CD14-positive monocyte (primary cell): ENCODE data around the gene SNX12. TPM values are rescaled to one million over a fixed set of nuclear protein-coding genes. Genes with fewer than 3 reads are reported as not detected.
"Not testable (repeated sequence)": the region's sequence is repeated elsewhere in the genome, so short reads cannot be mapped to it uniquely, and the experiment has no call there.

ENCODE experiments used
- DNase-seq, 3 donors: peaks; one replicate each; pipeline ENCODE4 v3.0.0-alpha.2; 2011 to 2022
- H2AFZ ChIP-seq: 2 replicates; pipeline ENCODE4 v1.6.0; 2012; ENCODE audit warnings: mild to moderate bottlenecking, low read depth, low read length, inconsistent platforms; ENCODE audit not compliant: insufficient read depth, poor library complexity, severe bottlenecking
- H3K27ac ChIP-seq, 2 donors: 1 replicate in 1 of 2; 2 replicates in 1 of 2; pipeline ENCODE4 v1.5.1; 2012 to 2013; ENCODE audit warnings: low read length in 2 of 2, control low read depth in 1 of 2, inconsistent platforms in 1 of 2, low read depth in 1 of 2, mild to moderate bottlenecking in 1 of 2
- H3K27me3 ChIP-seq, 2 donors: one replicate each; pipeline versions ENCODE4 v1.6.0 to v1.6.1; 2011 to 2013; ENCODE audit warnings: low read length in 2 of 2; ENCODE audit not compliant: control insufficient read depth in 2 of 2, insufficient read depth in 2 of 2
- H3K36me3 ChIP-seq, 2 donors: replicated peaks in 1 of 2; 1 replicate in 1 of 2; 2 replicates in 1 of 2; pipeline versions ENCODE4 v1.5.1 to v1.6.1; 2012 to 2013; ENCODE audit warnings: low read length in 2 of 2, control low read depth in 1 of 2, inconsistent platforms in 1 of 2, mild to moderate bottlenecking in 1 of 2; ENCODE audit not compliant: insufficient read depth in 2 of 2, control insufficient read depth in 1 of 2
- H3K4me1 ChIP-seq, 2 donors: 1 replicate in 1 of 2; 2 replicates in 1 of 2; pipeline versions ENCODE4 v1.5.1 to v1.6.1; 2012 to 2013; ENCODE audit warnings: low read length in 2 of 2, control low read depth in 1 of 2, inconsistent platforms in 1 of 2, mild to moderate bottlenecking in 1 of 2, moderate library complexity in 1 of 2; ENCODE audit not compliant: insufficient read depth in 2 of 2, control insufficient read depth in 1 of 2
- H3K4me2 ChIP-seq: replicated peaks from 2 replicates; pipeline ENCODE3; 2012; ENCODE audit warnings: low read length, moderate library complexity, mild to moderate bottlenecking; ENCODE audit not compliant: poor library complexity, severe bottlenecking; ENCODE audit errors: extremely low read depth
- H3K4me3 ChIP-seq, 3 experiments: fragments of 200-600 bp in 1 of 3; sonication (generic) in 1 of 3; replicated peaks in 1 of 3; 1 replicate in 2 of 3; 2 replicates in 1 of 3; pipeline ENCODE4 v1.5.1; 2011 to 2013; ENCODE audit warnings: low read length in 3 of 3, mild to moderate bottlenecking in 3 of 3, control low read depth in 2 of 3, low read depth in 2 of 3, inconsistent platforms in 1 of 3, moderate library complexity in 1 of 3
- H3K79me2 ChIP-seq: 2 replicates; pipeline ENCODE4 v1.6.0; 2012; ENCODE audit warnings: mild to moderate bottlenecking, control low read depth, inconsistent platforms, low read length, moderate library complexity; ENCODE audit not compliant: insufficient read depth
- H3K9ac ChIP-seq: 2 replicates; pipeline ENCODE4 v1.6.0; 2017; ENCODE audit warnings: low read length, mild to moderate bottlenecking; ENCODE audit not compliant: insufficient read depth, poor library complexity, severe bottlenecking
- H3K9me3 ChIP-seq, 2 donors: replicated peaks in 1 of 2; 1 replicate in 1 of 2; 2 replicates in 1 of 2; pipeline versions ENCODE4 v1.5.1 to v1.6.1; 2012 to 2013; ENCODE audit warnings: low read length in 2 of 2, control low read depth in 1 of 2; ENCODE audit not compliant: control insufficient read depth in 1 of 2, insufficient read depth in 1 of 2
- H4K20me1 ChIP-seq: 2 replicates; pipeline ENCODE4 v1.6.0; 2012; ENCODE audit warnings: mild to moderate bottlenecking, low read length, control low read depth, moderate library complexity; ENCODE audit not compliant: insufficient read depth
- H3K27ac Mint-ChIP-seq, 7 donors: one replicate each; pipeline ENCODE4 v1.8.0; 2020; ENCODE audit warnings: mild to moderate bottlenecking in 7 of 7, mixed read lengths in 7 of 7, moderate library complexity in 6 of 7, inconsistent platforms in 2 of 7
- H3K27me3 Mint-ChIP-seq, 3 donors: one replicate each; pipeline ENCODE4 v1.8.0; 2021 to 2022; ENCODE audit warnings: low read depth in 3 of 3, mild to moderate bottlenecking in 3 of 3, mixed read lengths in 3 of 3, moderate library complexity in 3 of 3, inconsistent platforms in 1 of 3
- H3K36me3 Mint-ChIP-seq, 2 donors: one replicate each; pipeline ENCODE4 v1.8.0; 2020; ENCODE audit warnings: mixed read lengths in 2 of 2, inconsistent platforms in 1 of 2, mild to moderate bottlenecking in 1 of 2
- H3K4me1 Mint-ChIP-seq: one replicate; pipeline ENCODE4 v1.8.0; 2020; ENCODE audit warnings: mild to moderate bottlenecking, mixed read lengths
- H3K4me3 Mint-ChIP-seq, 2 donors: one replicate each; pipeline ENCODE4 v1.8.0; 2020; ENCODE audit warnings: mild to moderate bottlenecking in 2 of 2, mixed read lengths in 2 of 2, moderate library complexity in 1 of 2
- H3K9me3 Mint-ChIP-seq, 7 donors: one replicate each; pipeline ENCODE4 v1.8.0; 2020 to 2022; ENCODE audit warnings: mixed read lengths in 7 of 7, mild to moderate bottlenecking in 6 of 7, moderate library complexity in 6 of 7, inconsistent platforms in 2 of 7
- CTCF ChIP-seq: fragments of 200-600 bp; IDR thresholded peaks from one replicate; pipeline ENCODE4 v1.8.0; 2022; ENCODE audit warnings: antibody characterized with exemption, mild to moderate bottlenecking
- WGBS: methylation state at CpG from one replicate; pipeline ENCODE4 v1.1.5; 2013; ENCODE audit warnings: missing lambda C conversion rate; ENCODE audit not compliant: insufficient coverage; 5-methylcytosine and 5-hydroxymethylcytosine counted together
- intact Hi-C, 2 donors: fragments of 100-400 bp; cut with micrococcal nuclease; formaldehyde crosslinking; loops; one replicate each; pipeline versions ENCODE4 v1.15.0 to v1.15.1; 2023
- polyA plus RNA-seq, 3 donors: library from polyadenylated mRNA; depleted of rRNA in 1 of 3; unstranded in 2 of 3; stranded (reverse) in 1 of 3; fragments of 300-500 nt in 2 of 3; fragments of >200 nt in 1 of 3; fragmentation: Illumina TruSeq in 2 of 3; gene quantifications; 1 replicate in 2 of 3; 2 replicates in 1 of 3; pipeline ENCODE4 v1.2.3, GENCODE V29; 2012 to 2021

SNX12 gene
- polyA plus RNA-seq, 3 donors = 4.2 to 12.9 (median 5.0) TPM

- H3K4me3 ChIP-seq = peak overlapping the region; percentile 43 to 75 (median 46)
- no peaks in the 10 kb centered on the region for H3K27me3 ChIP-seq
- H3K4me1 ChIP-seq = peaks cover 40 to 46% of the 10 kb centered on the region in 2 donors
- H3K36me3 Mint-ChIP-seq = peaks cover 0 to 2% of the 10 kb centered on the region in 2 donors
- H3K79me2 ChIP-seq = peaks cover 8% of the 10 kb centered on the region
- H3K9me3 ChIP-seq = no peaks in the 10 kb centered on the region
- WGBS = 76% methylated on average over 4 of the region's 18 CpGs
- H3K4me3 Mint-ChIP-seq = peak overlapping the region; percentile 77 to 85
- peak overlapping the region; percentile 63 for H2AFZ ChIP-seq
- peak overlapping the region; percentile 75 for H3K4me2 ChIP-seq
- no peaks in the 10 kb centered on the region for H4K20me1 ChIP-seq
- no peak for TF ChIP-seq CTCF
- H3K27ac ChIP-seq = peak overlapping the region; percentile 65 to 68
- H3K27me3 Mint-ChIP-seq = peaks cover 0 to 4% (median 0%) of the 10 kb centered on the region in 3 donors
- peak overlapping the region; percentile 50 for H3K9ac ChIP-seq
- peaks cover 41% of the 10 kb centered on the region for H3K4me1 Mint-ChIP-seq
- peaks cover 0 to 4% (median 0%) of the 10 kb centered on the region in 7 donors for H3K9me3 Mint-ChIP-seq
- peak overlapping the region; percentile 58 to 83 (median 74) for H3K27ac Mint-ChIP-seq
- H3K36me3 ChIP-seq = no peaks in the 10 kb centered on the region
- intact Hi-C loops = no loop called here
- peak; percentile 18 to 45 (median 27) for DNase-seq
These were observed 14.9 kb downstream of the SNX12 start for GRCh38 chrX:71053217-71053621.

DNA sequence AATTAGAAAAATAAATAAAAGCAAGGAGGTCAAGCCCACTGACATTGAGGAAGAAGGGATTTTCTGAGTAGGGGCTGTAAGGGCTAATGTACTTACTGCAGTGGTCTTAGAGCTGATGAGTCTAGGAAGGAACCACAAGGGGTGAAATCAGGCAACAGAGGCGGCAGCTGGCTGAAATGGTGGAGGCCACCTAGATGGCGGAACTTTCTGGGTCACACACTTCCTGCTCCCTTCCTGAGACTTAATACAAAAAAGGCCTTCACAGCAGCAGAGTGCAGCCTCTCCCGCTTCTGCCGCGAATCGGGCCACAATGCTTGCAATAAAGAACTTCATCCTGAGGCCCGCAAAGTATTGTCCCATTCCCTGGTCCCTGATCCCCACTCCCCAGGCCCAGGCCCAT, 15.4 kb downstream of the SNX12 start:
- Histone ChIP-seq H3K4me2 (peak overlapping the region; percentile 75), H3K9ac (peak overlapping the region; percentile 50), H3K79me2 (peaks cover 8% of the 10 kb centered on the region), H3K27me3 (no peaks in the 10 kb centered on the region), H3K9me3 (no peaks in the 10 kb centered on the region), H3K36me3 (no peaks in the 10 kb centered on the region), H3K27ac (peak overlapping the region; percentile 65 to 68), H4K20me1 (no peaks in the 10 kb centered on the region), H3K4me3 (peak overlapping the region; percentile 43 to 75 (median 46)), H2AFZ (peak overlapping the region; percentile 63), H3K4me1 (peaks cover 35 to 42% of the 10 kb centered on the region in 2 donors)
- no peak for TF ChIP-seq CTCF
- peak in 2 of 3 donors; percentile 2 to 6 for DNase-seq
- H3K36me3 Mint-ChIP-seq = peaks cover 0 to 2% of the 10 kb centered on the region in 2 donors
- intact Hi-C loops = no loop called here
- H3K27me3 Mint-ChIP-seq = peaks cover 0 to 6% (median 0%) of the 10 kb centered on the region in 3 donors
- peak overlapping the region; percentile 77 to 85 for H3K4me3 Mint-ChIP-seq
- H3K4me1 Mint-ChIP-seq = peaks cover 41% of the 10 kb centered on the region
- H3K9me3 Mint-ChIP-seq = peaks cover 0 to 4% (median 0%) of the 10 kb centered on the region in 7 donors
- peak overlapping the region; percentile 58 to 83 (median 74) for H3K27ac Mint-ChIP-seq
- WGBS = 4% methylated on average over 4 of the region's 7 CpGs

- H3K4me3 ChIP-seq, H3K27ac ChIP-seq, H3K36me3 Mint-ChIP-seq, H3K4me2 ChIP-seq, intact Hi-C loops, H3K27ac Mint-ChIP-seq, H3K27me3 Mint-ChIP-seq, H3K9me3 ChIP-seq, H3K36me3 ChIP-seq, H3K27me3 ChIP-seq, H3K9ac ChIP-seq, H3K79me2 ChIP-seq, H3K9me3 Mint-ChIP-seq, H2AFZ ChIP-seq, H4K20me1 ChIP-seq: not testable (repeated sequence)
- peak in 2 of 3 donors; percentile 1 to 27 for DNase-seq
- peaks cover 14 to 19% of the 10 kb centered on the region in 2 donors for H3K4me1 ChIP-seq
- peaks cover 22% of the 10 kb centered on the region for H3K4me1 Mint-ChIP-seq
- no CpG with 5 or more reads among the region's 8 CpGs for WGBS
- H3K4me3 Mint-ChIP-seq = peak overlapping the region in 1 of 2 donors; percentile 21
These were observed 20.2 kb downstream of the SNX12 start for GRCh38 chrX:71047891-71048290.
